ENCODE data around the gene KCNQ4.

KCNQ4 gene

GRCh38 chr1:40868051-40868723 is 84.6 kb downstream of the KCNQ4 start:
- peak; percentile 50 to 57 for DNase-seq

- peak; percentile 17 to 54 for DNase-seq
Measured at GRCh38 chr1:40870135-40870728, 86.6 kb downstream of the KCNQ4 start.

GRCh38 chr1:40872276-40872675 is 88.7 kb downstream of the KCNQ4 start:
- no peak for DNase-seq

- no peak for DNase-seq
Measured at GRCh38 chr1:40873863-40874472, 90.4 kb downstream of the KCNQ4 start.

GRCh38 chr1:40876436-40876761 is 92.8 kb downstream of the KCNQ4 start:
- no peak for DNase-seq

- DNase-seq = no peak
Measured at GRCh38 chr1:40876891-40877290, 93.3 kb downstream of the KCNQ4 start.

GRCh38 chr1:40877698-40878097 is 94.1 kb downstream of the KCNQ4 start:
- peak; percentile 64 to 90 for DNase-seq

- DNase-seq = no peak
Measured at GRCh38 chr1:40878906-40879305, 95.3 kb downstream of the KCNQ4 start.

- no peak for DNase-seq
Measured at GRCh38 chr1:40879482-40880175, 96.0 kb downstream of the KCNQ4 start.

GRCh38 chr1:40880813-40881549 is 97.4 kb downstream of the KCNQ4 start:
- no peak for DNase-seq

- DNase-seq = no peak
Measured at GRCh38 chr1:40884055-40884795, 100.6 kb downstream of the KCNQ4 start.

- DNase-seq = peak in 1 of 2 donors; percentile 31
Measured at GRCh38 chr1:40886318-40887011, 102.9 kb downstream of the KCNQ4 start.

- peak in 1 of 2 donors; percentile 63 for DNase-seq
Measured at GRCh38 chr1:40887012-40887378, 103.4 kb downstream of the KCNQ4 start.

- no peak for DNase-seq
Measured at GRCh38 chr1:40887652-40888051, 104.1 kb downstream of the KCNQ4 start.
